NCI-H2107 (cell line): ENCODE measurements around the gene ARPC4.

Experiments used
- DNase-seq: peaks from one replicate; lab custom pipeline; 2025; lab: John Stamatoyannopoulos, UW

Gene ARPC4

DNA sequence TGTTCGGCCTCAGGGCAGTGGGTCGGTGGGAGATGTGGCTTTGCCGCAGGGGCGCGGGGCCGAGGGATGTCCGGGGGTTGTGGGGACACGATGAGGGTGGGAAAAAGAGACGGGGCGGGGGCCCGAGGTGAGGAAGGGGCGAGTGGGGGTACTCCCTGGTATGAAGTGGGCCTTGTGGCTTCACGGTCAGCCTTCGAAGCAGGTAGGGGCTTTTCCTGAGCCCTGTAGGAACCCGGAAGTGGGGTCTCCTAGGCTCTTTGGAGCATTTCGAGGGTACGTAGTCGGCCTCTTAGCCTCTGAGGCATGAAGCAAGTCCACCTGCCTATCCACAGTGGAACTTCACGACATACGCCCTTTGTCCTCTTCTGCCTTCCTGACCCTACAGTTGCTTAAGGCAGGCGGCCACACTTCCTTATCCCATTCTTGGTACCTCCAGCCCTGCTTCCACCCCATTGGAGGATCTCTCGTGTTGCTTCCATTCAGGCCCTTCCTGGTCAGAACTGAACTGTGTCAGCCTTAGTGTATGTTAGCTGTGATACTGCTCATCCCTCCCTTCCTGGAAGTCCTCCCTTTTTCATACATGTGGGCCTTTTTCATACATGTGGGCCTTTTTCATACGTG, 389 bp downstream of the ARPC4 start:
- no peak for DNase-seq

GRCh38 chr3:9794400-9794799, 1.5 kb downstream of the ARPC4 start:
- DNase-seq, result no peak

GRCh38 chr3:9795207-9795606, 2.3 kb downstream of the ARPC4 start:
- no peak for DNase-seq

GRCh38 chr3:9797196-9797945, 4.5 kb downstream of the ARPC4 start:
- no peak for DNase-seq

DNA sequence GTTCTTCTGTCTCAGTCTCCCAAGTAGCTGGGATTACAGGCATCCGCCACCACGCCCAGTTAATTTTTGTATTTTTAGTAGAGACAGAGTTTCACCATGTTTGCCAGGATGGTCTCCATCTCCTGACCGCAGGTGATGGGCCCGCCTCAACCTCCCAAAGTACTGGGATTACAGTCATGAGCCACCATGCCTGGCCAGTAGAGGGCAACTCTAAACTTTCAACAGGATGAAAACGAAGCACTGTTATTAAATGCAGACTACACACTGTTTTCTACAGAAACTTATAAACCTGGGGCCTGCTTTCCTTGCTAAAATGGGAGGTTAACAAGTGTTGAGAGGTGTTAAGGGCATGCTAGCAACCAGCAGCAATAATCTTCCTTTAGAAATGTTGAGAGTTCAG, 7.6 kb downstream of the ARPC4 start:
- no peak for DNase-seq

GRCh38 chr3:9803494-9803893, 10.6 kb downstream of the ARPC4 start:
- DNase-seq, result no peak

- DNase-seq, result no peak
Observed at GRCh38 chr3:9804996-9805395, 12.1 kb downstream of the ARPC4 start.

- no peak for DNase-seq
Observed at GRCh38 chr3:9806137-9806536, 13.3 kb downstream of the ARPC4 start.

- no peak for DNase-seq
Observed at GRCh38 chr3:9806688-9807589, 14.1 kb downstream of the ARPC4 start.

DNA sequence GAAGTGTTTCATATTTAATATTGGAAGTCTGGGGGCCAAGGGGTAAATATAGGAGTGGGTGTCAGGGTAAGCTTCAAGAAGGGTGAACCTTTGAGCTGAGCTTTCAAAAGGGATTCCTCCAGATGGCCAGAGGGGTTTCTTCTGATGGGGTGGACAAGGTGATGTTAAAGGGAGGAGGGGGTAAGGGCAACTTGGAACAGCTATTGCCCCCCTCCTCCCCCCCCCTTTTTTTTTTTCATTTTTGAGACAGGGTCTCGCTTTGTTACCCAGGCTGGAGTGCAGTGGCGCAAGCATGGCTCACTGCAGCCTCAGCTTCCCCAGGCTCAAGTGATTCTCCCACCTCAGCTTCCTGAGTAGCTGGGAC, 15.1 kb downstream of the ARPC4 start:
- no peak for DNase-seq

GRCh38 chr3:9808345-9809037, 15.6 kb downstream of the ARPC4 start:
- no peak for DNase-seq

GRCh38 chr3:9809239-9809614, 16.3 kb downstream of the ARPC4 start:
- DNase-seq, result no peak

DNA sequence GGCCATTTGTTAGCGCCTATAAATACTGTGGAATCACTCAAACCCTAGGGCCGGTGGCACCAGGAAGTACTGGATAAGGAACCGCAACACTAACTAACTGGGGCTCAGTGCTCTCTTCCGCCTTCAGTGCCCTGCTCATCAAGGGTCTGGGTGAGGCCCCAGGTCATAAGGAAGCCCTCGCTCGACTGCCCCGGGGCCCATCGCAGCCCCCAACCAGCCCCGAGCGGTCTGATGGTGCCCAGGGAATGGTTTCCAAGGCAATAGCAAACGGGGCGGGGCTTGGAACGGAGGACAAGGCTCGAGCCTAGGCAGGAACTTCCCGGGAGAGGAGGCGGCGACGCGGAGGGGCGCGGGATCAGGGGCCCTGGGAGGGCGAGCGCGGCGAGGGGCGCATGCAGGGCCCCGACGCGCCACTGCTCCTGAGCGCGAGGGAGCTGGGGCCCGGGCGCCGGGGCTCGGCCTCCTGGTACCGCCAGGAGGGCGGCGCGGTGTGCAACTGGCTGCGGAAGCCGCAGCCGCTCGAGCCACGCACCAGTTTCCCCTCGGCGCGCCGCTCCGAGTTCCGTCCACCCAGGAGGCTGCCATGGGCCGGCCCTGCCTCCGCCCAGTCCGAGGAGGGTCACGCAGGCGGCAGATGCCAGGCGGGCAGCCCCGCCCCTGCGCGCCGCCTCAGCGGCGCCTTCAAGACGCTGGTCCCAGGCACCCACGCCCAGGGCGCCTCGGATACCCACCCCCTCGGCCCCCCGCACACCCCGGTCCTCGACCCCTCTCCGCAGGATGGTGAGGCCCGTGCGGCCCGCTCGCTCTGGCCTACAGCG, 16.9 kb downstream of the ARPC4 start, which contains the start of gene TTLL3:
Gene TTLL3 (plus strand): TSS at position 648 of the 818 bp plus-strand sequence. CDS start 400 bp downstream, outside the sequence.
- DNase-seq, result no peak

DNA sequence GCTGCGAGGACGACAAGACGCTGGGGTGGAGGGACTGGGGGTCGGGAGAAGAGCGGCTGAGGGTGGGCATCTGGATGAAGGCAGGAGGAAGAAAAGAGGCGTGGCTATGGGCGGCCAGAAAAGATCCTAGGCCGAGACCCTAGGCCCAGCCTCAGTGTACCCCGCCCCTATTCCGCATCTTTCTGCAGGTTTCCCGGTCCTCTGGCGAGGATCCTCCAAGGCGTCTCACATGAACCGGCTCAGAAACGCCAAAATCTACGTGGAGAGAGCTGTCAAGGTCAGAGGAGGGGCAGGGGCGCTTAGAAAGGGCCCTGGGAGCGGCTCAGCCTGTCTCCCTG, 17.5 kb downstream of the ARPC4 start:
- DNase-seq, result no peak

DNA sequence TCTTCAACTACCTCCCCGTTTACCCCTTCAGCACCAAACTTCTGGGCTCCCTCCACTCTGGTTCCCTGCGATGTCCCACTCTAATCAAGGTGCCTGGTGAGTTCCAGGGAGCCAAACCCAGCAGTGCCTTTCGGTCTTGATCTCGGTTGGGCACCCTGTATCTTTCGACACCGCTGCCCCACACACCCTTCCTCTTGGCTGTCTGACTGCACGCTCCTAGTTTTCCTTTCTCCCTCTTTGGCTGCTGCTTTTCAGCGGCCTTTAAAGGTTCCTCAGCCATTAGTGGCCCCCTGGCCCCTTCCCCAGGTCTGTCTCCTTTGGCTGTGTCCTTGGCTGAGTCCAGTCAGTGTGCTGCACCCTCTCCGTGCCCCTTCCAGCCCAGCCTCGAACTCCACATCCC, 18.0 kb downstream of the ARPC4 start:
- no peak for DNase-seq

- DNase-seq, result no peak
Observed at GRCh38 chr3:9812870-9813483, 20.1 kb downstream of the ARPC4 start.

DNA sequence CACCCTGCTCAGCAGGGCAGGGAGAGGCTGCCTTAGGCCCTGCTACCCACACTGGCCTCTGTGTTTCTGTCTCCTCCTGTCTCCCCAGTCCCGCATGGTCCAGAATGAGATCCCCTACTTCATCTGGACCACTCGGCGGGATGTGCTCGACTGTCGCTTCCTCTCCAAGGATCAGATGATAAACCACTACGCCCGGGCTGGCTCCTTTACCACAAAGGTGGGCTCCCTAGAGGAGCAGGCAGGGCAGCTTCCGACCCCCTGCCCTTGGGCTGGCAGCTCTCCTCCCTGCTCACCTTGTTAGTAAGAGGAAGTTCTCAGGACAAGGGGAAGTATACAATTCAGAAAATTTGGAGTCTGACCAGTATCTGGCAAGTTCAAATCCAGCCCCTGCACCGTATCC, 23.1 kb downstream of the ARPC4 start:
- no peak for DNase-seq

DNA sequence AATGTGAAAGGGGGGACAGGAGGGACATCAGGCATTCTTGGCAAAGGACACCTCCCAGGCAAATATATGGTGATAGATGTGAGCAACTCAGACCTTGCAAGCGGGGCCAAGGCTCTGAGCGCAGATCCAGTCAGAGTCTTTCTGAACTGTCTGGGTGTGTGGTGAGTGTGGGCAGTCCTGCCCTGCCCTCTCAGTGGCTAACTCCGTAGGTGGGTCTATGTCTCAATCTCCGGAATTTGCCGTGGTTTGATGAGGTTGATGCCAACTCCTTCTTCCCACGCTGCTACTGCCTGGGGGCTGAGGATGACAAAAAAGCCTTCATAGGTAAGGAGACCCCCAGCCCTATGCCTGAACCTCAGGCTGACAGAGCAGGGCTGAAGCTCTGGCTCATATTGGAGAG, 24.6 kb downstream of the ARPC4 start:
- DNase-seq, result no peak

DNA sequence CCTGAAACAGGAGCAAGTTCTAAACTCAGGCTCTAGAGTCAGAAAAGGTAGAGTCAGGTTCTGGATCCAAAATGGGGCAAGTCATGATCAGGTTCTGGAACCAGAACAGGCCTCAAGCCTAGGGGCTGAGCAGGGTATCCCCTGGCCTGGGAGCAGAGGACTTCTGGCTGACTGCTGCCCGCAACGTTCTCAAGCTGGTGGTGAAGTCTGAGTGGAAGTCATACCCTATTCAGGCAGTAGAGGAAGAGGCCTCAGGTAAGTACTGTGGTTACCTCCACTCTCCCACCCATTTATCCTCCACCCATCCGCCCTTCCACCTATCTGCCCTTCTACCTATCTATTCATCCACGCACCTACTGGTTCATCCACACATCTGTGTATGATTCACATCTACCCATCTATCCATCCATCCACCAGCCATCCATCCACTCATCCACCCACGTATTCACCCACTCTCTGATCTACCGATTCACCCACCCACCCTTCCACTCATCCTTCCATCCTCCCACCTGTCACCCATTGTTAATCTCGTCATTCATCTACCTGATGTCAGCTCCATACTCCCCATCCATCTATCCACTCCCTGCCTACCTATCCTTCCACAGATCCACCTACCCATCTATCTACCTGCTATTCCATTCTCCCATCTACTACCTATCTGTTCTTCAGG, 25.9 kb downstream of the ARPC4 start:
- DNase-seq, result no peak

DNA sequence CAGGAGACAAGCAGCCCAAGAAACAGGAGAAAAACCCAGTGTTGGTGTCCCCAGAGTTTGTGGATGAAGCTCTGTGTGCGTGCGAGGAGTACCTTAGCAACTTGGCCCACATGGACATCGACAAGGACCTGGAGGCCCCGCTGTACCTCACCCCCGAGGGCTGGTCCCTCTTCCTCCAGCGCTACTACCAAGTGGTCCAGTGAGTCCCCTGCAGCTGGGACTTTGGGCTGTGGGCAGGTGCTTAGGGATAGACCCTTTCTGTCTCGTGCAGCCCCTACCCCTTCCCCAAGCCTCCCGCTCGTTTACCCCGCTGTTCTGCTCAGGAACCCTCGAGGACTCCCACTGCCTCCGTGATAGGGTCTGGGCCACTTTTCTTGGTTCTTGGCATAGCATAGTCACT, 27.7 kb downstream of the ARPC4 start:
- no peak for DNase-seq

- no peak for DNase-seq
Observed at GRCh38 chr3:9820946-9821345, 28.1 kb downstream of the ARPC4 start.
